ENCODE results near the gene LIF.

Gene LIF

GRCh38 chr22:30270832-30271231 lies 24.3 kb upstream of the LIF start:
- Histone ChIP-seq H3K4me2 (ENCODE audit: low read depth, low read length, poor library complexity, severe bottlenecking) (no peak overlapping the region), H3F3A (ENCODE audit: low read depth) (no peaks in the 10 kb centered on the region), H2AFZ (ENCODE audit: low read length) (no peak overlapping the region), H3K4me3 (ENCODE audit: low read length, poor library complexity, severe bottlenecking) (no peak overlapping the region), H3K27me3 (ENCODE audit: insufficient read depth, low read length, poor library complexity, severe bottlenecking) (no peaks in the 10 kb centered on the region), H3K9ac (ENCODE audit: low read depth, low read length, poor library complexity, severe bottlenecking) (no peak overlapping the region), H3K9me3 (ENCODE audit: insufficient read depth, low read depth, low read length) (no peaks in the 10 kb centered on the region), H3K36me3 (ENCODE audit: insufficient read depth, low read length) (no peaks in the 10 kb centered on the region; the same call in 1 of the 2 replicates), H4K20me1 (ENCODE audit: insufficient read depth, low read length, poor library complexity, severe bottlenecking) (peaks cover 8% of the 10 kb centered on the region), H3K9me2 (replicated peaks; ENCODE audit: low read depth, low read length) (no peaks in the 10 kb centered on the region), H3K79me2 (ENCODE audit: insufficient read depth, low read length) (peaks cover 27% of the 10 kb centered on the region), H3K4me1 (ENCODE audit: insufficient read depth, low read length, poor library complexity, severe bottlenecking) (peaks cover 17% of the 10 kb centered on the region)
- TF ChIP-seq, protein P1, sequence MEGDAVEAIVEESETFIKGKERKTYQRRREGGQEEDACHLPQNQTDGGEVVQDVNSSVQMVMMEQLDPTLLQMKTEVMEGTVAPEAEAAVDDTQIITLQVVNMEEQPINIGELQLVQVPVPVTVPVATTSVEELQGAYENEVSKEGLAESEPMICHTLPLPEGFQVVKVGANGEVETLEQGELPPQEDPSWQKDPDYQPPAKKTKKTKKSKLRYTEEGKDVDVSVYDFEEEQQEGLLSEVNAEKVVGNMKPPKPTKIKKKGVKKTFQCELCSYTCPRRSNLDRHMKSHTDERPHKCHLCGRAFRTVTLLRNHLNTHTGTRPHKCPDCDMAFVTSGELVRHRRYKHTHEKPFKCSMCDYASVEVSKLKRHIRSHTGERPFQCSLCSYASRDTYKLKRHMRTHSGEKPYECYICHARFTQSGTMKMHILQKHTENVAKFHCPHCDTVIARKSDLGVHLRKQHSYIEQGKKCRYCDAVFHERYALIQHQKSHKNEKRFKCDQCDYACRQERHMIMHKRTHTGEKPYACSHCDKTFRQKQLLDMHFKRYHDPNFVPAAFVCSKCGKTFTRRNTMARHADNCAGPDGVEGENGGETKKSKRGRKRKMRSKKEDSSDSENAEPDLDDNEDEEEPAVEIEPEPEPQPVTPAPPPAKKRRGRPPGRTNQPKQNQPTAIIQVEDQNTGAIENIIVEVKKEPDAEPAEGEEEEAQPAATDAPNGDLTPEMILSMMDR (conservative IDR thresholded peaks at IDR 0.05; ENCODE audit: low read length), result no peak
- TF ChIP-seq EZH2phosphoT487 (IDR thresholded peaks at IDR 0.05; ENCODE audit: borderline replicate concordance), result no peak

GRCh38 chr22:30268331-30268730 lies 21.8 kb upstream of the LIF start:
- H3K79me2 ChIP-seq (ENCODE audit: insufficient read depth, low read length), result peaks cover 32% of the 10 kb centered on the region
- H3K9ac ChIP-seq (ENCODE audit: low read depth, low read length, poor library complexity, severe bottlenecking), result peak overlapping the region; percentile 96
- H3K36me3 ChIP-seq (ENCODE audit: insufficient read depth, low read length), result no peaks in the 10 kb centered on the region; the same call in 1 of the 2 replicates
- H3K27me3 ChIP-seq (ENCODE audit: insufficient read depth, low read length, poor library complexity, severe bottlenecking), result no peaks in the 10 kb centered on the region
- no peaks in the 10 kb centered on the region for H3F3A ChIP-seq (ENCODE audit: low read depth)
- no peaks in the 10 kb centered on the region for H3K9me3 ChIP-seq (ENCODE audit: insufficient read depth, low read depth, low read length)
- peak overlapping the region; percentile 91 for H3K4me3 ChIP-seq (ENCODE audit: low read length, poor library complexity, severe bottlenecking)
- H3K4me1 ChIP-seq (ENCODE audit: insufficient read depth, low read length, poor library complexity, severe bottlenecking), result peaks cover 26% of the 10 kb centered on the region
- H3K9me2 ChIP-seq (replicated peaks; ENCODE audit: low read depth, low read length), result no peaks in the 10 kb centered on the region
- H2AFZ ChIP-seq (ENCODE audit: low read length), result no peak overlapping the region
- peak overlapping the region; percentile 82 for H3K4me2 ChIP-seq (ENCODE audit: low read depth, low read length, poor library complexity, severe bottlenecking)
- peaks cover 8% of the 10 kb centered on the region for H4K20me1 ChIP-seq (ENCODE audit: insufficient read depth, low read length, poor library complexity, severe bottlenecking)
- TF ChIP-seq, protein P1 (conservative IDR thresholded peaks at IDR 0.05; ENCODE audit: low read length), result no peak
- TF ChIP-seq EZH2phosphoT487 (IDR thresholded peaks at IDR 0.05; ENCODE audit: borderline replicate concordance), result no peak

DNA sequence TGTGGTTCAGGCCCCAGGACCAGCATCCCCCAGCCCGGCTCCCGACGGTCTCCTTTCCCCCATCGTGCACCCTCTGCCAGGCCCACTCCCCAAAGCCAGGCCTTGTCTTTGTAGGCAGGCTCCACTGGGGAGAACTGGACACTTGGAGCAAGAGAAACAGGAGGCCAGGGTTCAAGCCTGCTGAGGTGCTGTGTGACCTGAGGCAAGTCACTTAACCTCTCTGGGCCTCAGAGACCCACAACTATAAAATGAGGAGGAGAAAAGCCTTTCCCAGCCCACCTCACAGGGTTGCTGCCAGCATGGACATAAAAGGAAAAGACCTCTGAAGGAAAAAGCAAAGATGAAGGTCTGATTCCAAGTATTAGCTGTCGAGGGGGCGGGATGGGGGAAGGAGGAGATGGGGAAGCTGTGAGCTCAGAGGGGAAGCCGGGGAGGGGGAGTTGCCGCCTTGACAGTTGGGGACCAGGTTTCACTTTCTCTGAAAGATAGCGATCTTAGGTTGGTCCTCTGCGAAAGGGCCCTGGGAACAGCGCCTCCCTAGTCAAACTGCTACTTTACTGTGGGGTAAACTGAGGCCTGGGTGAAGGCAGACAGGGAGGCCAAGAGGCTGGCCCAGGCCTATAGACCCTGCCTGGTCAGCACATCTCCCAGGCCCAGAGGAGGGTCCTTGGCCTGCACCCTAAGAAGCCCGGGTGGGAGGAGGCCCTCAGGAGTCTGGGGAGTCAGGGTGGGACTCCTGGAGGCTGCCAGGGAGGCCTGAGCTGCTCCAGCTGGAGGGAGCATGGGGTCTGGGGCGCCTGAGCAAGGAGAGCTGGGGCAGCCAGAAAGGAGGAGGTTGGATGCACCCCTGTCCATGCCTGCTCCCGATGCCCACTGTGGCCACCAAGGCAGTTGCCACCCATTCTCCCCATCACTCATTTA lies 21.1 kb upstream of the LIF start:
- peaks cover 8% of the 10 kb centered on the region for H4K20me1 ChIP-seq (ENCODE audit: insufficient read depth, low read length, poor library complexity, severe bottlenecking)
- peak overlapping the region; percentile 82 for H3K4me2 ChIP-seq (ENCODE audit: low read depth, low read length, poor library complexity, severe bottlenecking)
- H3K9me3 ChIP-seq (ENCODE audit: insufficient read depth, low read depth, low read length), result no peaks in the 10 kb centered on the region
- no peaks in the 10 kb centered on the region; the same call in 1 of the 2 replicates for H3K36me3 ChIP-seq (ENCODE audit: insufficient read depth, low read length)
- H3F3A ChIP-seq (ENCODE audit: low read depth), result no peaks in the 10 kb centered on the region
- H3K9ac ChIP-seq (ENCODE audit: low read depth, low read length, poor library complexity, severe bottlenecking), result peak overlapping the region; percentile 96
- no peaks in the 10 kb centered on the region for H3K27me3 ChIP-seq (ENCODE audit: insufficient read depth, low read length, poor library complexity, severe bottlenecking)
- peak overlapping the region; percentile 91 for H3K4me3 ChIP-seq (ENCODE audit: low read length, poor library complexity, severe bottlenecking)
- no peak overlapping the region for H2AFZ ChIP-seq (ENCODE audit: low read length)
- no peaks in the 10 kb centered on the region for H3K9me2 ChIP-seq (replicated peaks; ENCODE audit: low read depth, low read length)
- H3K4me1 ChIP-seq (ENCODE audit: insufficient read depth, low read length, poor library complexity, severe bottlenecking), result peaks cover 26% of the 10 kb centered on the region
- TF ChIP-seq, protein P1 (conservative IDR thresholded peaks at IDR 0.05; ENCODE audit: low read length), result no peak
- no peak for TF ChIP-seq EZH2phosphoT487 (IDR thresholded peaks at IDR 0.05; ENCODE audit: borderline replicate concordance)
- peaks cover 32% of the 10 kb centered on the region for H3K79me2 ChIP-seq (ENCODE audit: insufficient read depth, low read length)
